Stimulated activated memory B cell treated with anti-CD40 and anti-IgM and Interleukin-4, amounts not matched to agents 10 μg/mL and 1 μg/mL and 100 μg/mL, for 72 hours (primary cell): ENCODE data around the gene SPRED2.

ENCODE experiments used
- ATAC-seq: fragments of 150-1000 bp; cut with Tn5 transposase; 2 replicates; pipeline ENCODE4 v1.10.0; 2021
- H3K27ac Mint-ChIP-seq: one replicate; pipeline ENCODE4 v1.8.0; 2022; ENCODE audit warnings: mild to moderate bottlenecking, mixed read lengths
- H3K27me3 Mint-ChIP-seq: one replicate; pipeline ENCODE4 v1.8.0; 2022; ENCODE audit warnings: mixed read lengths
- H3K36me3 Mint-ChIP-seq: one replicate; pipeline ENCODE4 v1.8.0; 2022; ENCODE audit warnings: mixed read lengths
- H3K4me1 Mint-ChIP-seq: one replicate; pipeline ENCODE4 v1.8.0; 2022; ENCODE audit warnings: mixed read lengths
- H3K4me3 Mint-ChIP-seq: one replicate; pipeline ENCODE4 v1.8.0; 2022; ENCODE audit warnings: mild to moderate bottlenecking, moderate library complexity, mixed read lengths
- H3K9me3 Mint-ChIP-seq: one replicate; pipeline ENCODE4 v1.8.0; 2022; ENCODE audit warnings: mixed read lengths

SPRED2 gene

DNA sequence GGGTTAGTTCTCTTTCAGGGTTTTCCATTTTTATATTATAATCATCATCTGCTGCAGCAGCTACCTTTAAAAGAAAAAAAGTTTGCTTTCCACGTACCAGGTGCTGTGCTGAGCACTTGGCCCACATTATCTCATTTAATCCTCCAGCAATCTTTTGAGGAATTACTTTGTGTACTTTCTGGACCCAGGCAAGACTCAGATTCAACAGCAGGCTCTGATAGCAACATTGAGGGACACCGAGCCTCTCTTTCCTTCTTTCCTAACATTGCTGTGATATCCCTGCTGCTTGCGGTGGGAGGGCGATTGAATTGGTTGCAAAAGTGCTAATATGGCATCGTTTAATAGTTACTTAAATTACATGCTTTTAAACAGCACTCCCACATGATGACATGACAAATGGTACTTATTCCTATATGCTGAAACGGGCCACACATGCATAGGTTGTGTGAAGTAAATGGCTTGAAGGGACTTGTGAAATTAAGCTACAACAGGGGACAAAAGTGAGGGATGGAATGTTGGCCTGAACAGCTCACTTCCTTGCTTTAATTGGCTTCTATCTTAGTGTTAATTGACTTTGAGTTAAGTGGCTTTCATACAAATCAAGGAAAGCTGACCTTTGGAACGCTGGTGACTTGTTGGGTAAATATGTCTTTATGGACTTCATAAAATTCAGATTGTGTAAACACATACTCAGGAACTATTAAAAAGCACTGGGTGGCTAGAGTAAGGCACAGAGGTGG, 21.2 kb downstream of the SPRED2 start:
- H3K36me3 Mint-ChIP-seq: no peaks in the 10 kb centered on the region
- H3K27ac Mint-ChIP-seq: no peak overlapping the region
- H3K9me3 Mint-ChIP-seq: no peaks in the 10 kb centered on the region
- ATAC-seq: no peak
- H3K27me3 Mint-ChIP-seq: peaks cover 69% of the 10 kb centered on the region
- H3K4me3 Mint-ChIP-seq: no peak overlapping the region
- peaks cover 20% of the 10 kb centered on the region for H3K4me1 Mint-ChIP-seq

DNA sequence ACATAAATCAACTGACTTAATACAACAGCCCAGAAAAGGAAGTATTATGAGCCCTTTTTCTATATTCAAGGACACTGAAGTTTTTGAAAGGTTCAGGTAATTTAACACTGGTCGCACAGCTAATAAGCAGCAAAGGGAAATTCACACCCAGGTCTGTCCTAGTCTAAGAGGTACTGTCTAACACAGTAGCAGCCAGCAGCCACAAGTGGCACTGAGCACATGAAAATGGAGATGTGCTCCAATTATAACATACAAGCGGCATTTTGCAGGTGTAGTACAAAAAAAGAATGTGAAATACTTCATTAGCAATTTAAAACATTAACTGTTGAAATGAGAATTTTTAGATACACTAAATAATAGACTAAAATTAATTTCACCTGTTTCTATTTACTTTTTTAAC, 23.4 kb downstream of the SPRED2 start:
- peaks cover 84% of the 10 kb centered on the region for H3K27me3 Mint-ChIP-seq

DNA sequence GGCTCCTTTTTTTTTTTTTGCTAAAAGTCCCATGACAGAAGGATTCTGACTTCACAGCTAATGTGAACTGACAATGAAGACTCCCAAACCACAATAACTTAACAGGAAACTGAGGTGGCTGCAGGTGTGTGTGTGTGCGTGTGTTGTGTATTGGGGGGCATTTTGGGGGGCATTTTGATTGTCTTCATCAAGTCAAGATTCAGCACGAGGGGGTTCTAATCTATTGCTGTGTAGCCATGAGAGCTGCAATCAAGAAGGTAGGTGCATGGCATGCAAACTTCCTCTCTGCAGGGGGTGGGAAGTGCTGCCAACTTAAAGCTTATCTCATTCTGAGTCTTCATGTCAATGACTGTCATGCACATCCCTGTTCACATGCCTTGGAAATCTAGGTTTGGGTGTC, 25.2 kb downstream of the SPRED2 start:
- H3K27ac Mint-ChIP-seq: no peak overlapping the region
- H3K4me3 Mint-ChIP-seq: no peak overlapping the region
- ATAC-seq: no peak
- peaks cover 38% of the 10 kb centered on the region for H3K4me1 Mint-ChIP-seq
- H3K27me3 Mint-ChIP-seq: peaks cover 82% of the 10 kb centered on the region
- no peaks in the 10 kb centered on the region for H3K9me3 Mint-ChIP-seq
- no peaks in the 10 kb centered on the region for H3K36me3 Mint-ChIP-seq

More for the DNA sequence above, 23.4 kb downstream of the SPRED2 start:
- no peaks in the 10 kb centered on the region for H3K36me3 Mint-ChIP-seq
- no peak overlapping the region for H3K4me3 Mint-ChIP-seq
- peaks cover 38% of the 10 kb centered on the region for H3K4me1 Mint-ChIP-seq
- no peak for ATAC-seq
- no peak overlapping the region for H3K27ac Mint-ChIP-seq
- no peaks in the 10 kb centered on the region for H3K9me3 Mint-ChIP-seq

GRCh38 chr2:65404988-65405697, 27.3 kb downstream of the SPRED2 start:
- Mint-ChIP-seq H3K27ac (peak overlapping the region; percentile 4), H3K4me1 (peaks cover 38% of the 10 kb centered on the region), H3K36me3 (no peaks in the 10 kb centered on the region), H3K9me3 (no peaks in the 10 kb centered on the region), H3K4me3 (no peak overlapping the region), H3K27me3 (peaks cover 81% of the 10 kb centered on the region)
- ATAC-seq: peak; percentile 75

- H3K27ac Mint-ChIP-seq: no peak overlapping the region
- peaks cover 38% of the 10 kb centered on the region for H3K4me1 Mint-ChIP-seq
- no peaks in the 10 kb centered on the region for H3K9me3 Mint-ChIP-seq
- H3K27me3 Mint-ChIP-seq: peaks cover 77% of the 10 kb centered on the region
- no peak overlapping the region for H3K4me3 Mint-ChIP-seq
- ATAC-seq: no peak
- no peaks in the 10 kb centered on the region for H3K36me3 Mint-ChIP-seq
Observed at GRCh38 chr2:65403529-65403915, 28.9 kb downstream of the SPRED2 start.

GRCh38 chr2:65402780-65403528, 29.4 kb downstream of the SPRED2 start:
- Mint-ChIP-seq H3K4me1 (peaks cover 36% of the 10 kb centered on the region), H3K36me3 (no peaks in the 10 kb centered on the region), H3K27me3 (peaks cover 77% of the 10 kb centered on the region), H3K9me3 (no peaks in the 10 kb centered on the region), H3K4me3 (no peak overlapping the region), H3K27ac (no peak overlapping the region)
- no peak for ATAC-seq

- peaks cover 6% of the 10 kb centered on the region for H3K36me3 Mint-ChIP-seq
- ATAC-seq: no peak
- no peak overlapping the region for H3K4me3 Mint-ChIP-seq
- H3K4me1 Mint-ChIP-seq: peaks cover 36% of the 10 kb centered on the region
- no peak overlapping the region for H3K27ac Mint-ChIP-seq
- peaks cover 77% of the 10 kb centered on the region for H3K27me3 Mint-ChIP-seq
- no peaks in the 10 kb centered on the region for H3K9me3 Mint-ChIP-seq
Observed at GRCh38 chr2:65402323-65402722, 30.1 kb downstream of the SPRED2 start.

DNA sequence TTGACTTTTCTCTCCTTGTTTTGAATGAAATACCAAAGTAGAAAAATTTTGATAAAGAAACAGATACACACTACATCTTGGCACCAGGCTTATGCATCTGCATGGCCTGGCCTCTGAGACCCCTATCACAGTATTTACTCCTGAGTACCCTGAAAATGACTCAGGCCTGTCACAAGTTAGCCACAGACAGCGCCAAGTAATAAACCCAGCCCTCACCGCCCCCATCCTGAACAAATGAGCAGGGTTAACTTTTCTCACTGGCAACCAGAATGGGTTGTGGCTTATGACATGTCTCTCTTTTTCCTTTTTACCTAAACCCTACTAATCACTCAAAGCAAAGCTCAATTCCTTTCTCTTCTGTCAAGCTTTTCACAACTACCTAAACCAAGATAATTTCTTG, 35.3 kb downstream of the SPRED2 start:
- peaks cover 86% of the 10 kb centered on the region for H3K27me3 Mint-ChIP-seq
- H3K36me3 Mint-ChIP-seq: peaks cover 8% of the 10 kb centered on the region
- no peak for ATAC-seq
- H3K4me3 Mint-ChIP-seq: no peak overlapping the region
- H3K27ac Mint-ChIP-seq: no peak overlapping the region
- H3K4me1 Mint-ChIP-seq: peaks cover 41% of the 10 kb centered on the region
- no peaks in the 10 kb centered on the region for H3K9me3 Mint-ChIP-seq

DNA sequence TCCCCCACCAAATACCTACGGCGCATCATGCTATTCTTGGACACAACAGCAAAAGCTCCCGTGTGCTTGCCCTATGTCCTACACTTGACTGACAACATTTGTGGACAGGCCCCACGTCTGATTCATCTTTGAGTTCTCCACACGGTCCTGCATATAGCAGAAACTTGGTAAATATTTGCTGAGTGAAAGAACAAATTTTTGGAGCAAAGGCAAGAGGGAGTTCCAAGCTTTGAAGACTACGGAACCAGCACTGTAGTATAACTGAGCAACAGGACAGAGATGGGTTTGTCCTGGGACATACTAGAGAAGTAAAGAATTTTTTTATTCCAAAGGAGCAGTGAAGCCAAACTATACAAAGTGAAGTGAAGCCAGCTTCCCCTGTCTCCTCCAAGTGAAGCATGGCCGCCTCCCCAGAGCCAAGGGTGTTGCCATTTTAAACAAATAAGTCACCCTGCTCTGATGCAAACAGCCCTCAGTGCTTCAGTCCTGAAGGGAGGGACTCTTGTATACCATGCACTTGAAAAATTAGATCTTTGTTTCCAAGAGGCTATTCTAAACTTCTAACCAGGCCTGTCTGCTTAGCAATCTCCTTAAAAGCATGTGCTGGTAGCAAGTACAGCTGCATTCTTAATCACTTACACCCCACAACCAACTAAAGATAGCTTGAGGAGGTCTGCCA, 35.9 kb downstream of the SPRED2 start:
- peak; percentile 47 for ATAC-seq
- no peaks in the 10 kb centered on the region for H3K9me3 Mint-ChIP-seq
- H3K36me3 Mint-ChIP-seq: peaks cover 8% of the 10 kb centered on the region
- no peak overlapping the region for H3K27ac Mint-ChIP-seq
- H3K4me3 Mint-ChIP-seq: peak overlapping the region; percentile 4
- peaks cover 41% of the 10 kb centered on the region for H3K4me1 Mint-ChIP-seq
- H3K27me3 Mint-ChIP-seq: peaks cover 84% of the 10 kb centered on the region

- peaks cover 8% of the 10 kb centered on the region for H3K36me3 Mint-ChIP-seq
- no peak for ATAC-seq
- H3K4me1 Mint-ChIP-seq: peaks cover 43% of the 10 kb centered on the region
- no peak overlapping the region for H3K27ac Mint-ChIP-seq
- peak overlapping the region; percentile 4 for H3K4me3 Mint-ChIP-seq
- H3K27me3 Mint-ChIP-seq: peaks cover 76% of the 10 kb centered on the region
- H3K9me3 Mint-ChIP-seq: no peaks in the 10 kb centered on the region
Observed at GRCh38 chr2:65395621-65396347, 36.6 kb downstream of the SPRED2 start.

DNA sequence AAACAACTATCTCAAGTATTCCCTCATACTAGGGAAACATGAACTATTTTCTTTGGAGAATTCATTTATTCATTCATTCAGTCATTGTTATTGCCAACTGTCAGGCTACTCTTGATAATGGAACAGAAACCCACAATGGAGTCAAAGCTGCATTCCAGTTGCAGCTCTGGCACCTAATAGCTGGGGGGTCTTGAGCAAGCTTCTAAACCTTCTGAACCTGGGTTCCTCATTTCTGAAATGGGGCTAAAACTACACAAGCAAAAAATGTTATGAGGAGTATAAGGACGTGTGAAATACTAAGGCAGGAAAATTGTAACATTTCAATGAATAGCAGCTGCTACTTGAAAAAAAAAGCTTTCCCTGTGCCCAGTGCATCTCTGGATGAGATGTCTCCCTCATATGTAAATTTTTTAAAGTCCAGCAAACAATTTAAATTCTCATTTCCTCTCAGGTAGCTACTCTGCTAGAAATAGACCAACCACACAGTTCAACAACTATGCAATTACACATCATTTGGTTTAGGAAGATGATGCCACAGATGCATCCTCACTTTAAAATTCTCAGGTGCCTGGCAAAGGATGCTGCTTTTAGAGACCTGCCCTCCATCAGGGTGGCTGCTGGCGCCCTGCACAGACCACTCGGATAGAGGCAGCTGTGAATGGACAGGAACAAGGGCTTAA, 38.5 kb downstream of the SPRED2 start:
- H3K9me3 Mint-ChIP-seq: no peaks in the 10 kb centered on the region
- peaks cover 70% of the 10 kb centered on the region for H3K27me3 Mint-ChIP-seq
- peaks cover 62% of the 10 kb centered on the region for H3K4me1 Mint-ChIP-seq
- H3K36me3 Mint-ChIP-seq: peaks cover 8% of the 10 kb centered on the region
- no peak overlapping the region for H3K27ac Mint-ChIP-seq
- no peak for ATAC-seq
- no peak overlapping the region for H3K4me3 Mint-ChIP-seq

DNA sequence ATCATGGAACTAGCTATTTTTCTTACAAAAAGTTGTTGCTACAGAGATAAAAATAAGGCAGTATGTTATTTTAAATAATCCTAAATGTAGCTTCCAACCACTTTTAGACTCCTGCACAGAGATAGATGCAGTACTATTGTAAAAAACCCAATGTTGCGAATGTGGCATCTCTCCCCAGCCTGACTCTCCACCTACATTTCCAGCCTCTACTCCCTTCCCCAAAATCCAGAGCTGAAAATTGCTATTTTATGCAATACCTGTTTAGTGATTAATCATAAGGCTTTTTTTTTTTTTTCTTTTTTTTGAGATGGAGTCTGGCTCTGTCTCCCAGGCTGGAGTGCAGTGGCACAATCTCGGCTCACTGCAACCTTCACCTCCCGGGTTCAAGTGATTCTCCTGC, 39.4 kb downstream of the SPRED2 start:
- H3K4me1 Mint-ChIP-seq: peaks cover 70% of the 10 kb centered on the region
- no peak overlapping the region for H3K27ac Mint-ChIP-seq
- H3K27me3 Mint-ChIP-seq: peaks cover 71% of the 10 kb centered on the region
- ATAC-seq: no peak
- H3K36me3 Mint-ChIP-seq: peaks cover 8% of the 10 kb centered on the region
- no peaks in the 10 kb centered on the region for H3K9me3 Mint-ChIP-seq
- H3K4me3 Mint-ChIP-seq: no peak overlapping the region

GRCh38 chr2:65392609-65393008, 39.8 kb downstream of the SPRED2 start:
- H3K27me3 Mint-ChIP-seq: peaks cover 68% of the 10 kb centered on the region
- no peak overlapping the region for H3K4me3 Mint-ChIP-seq
- no peak for ATAC-seq
- H3K27ac Mint-ChIP-seq: no peak overlapping the region
- peaks cover 6% of the 10 kb centered on the region for H3K36me3 Mint-ChIP-seq
- no peaks in the 10 kb centered on the region for H3K9me3 Mint-ChIP-seq
- peaks cover 70% of the 10 kb centered on the region for H3K4me1 Mint-ChIP-seq

DNA sequence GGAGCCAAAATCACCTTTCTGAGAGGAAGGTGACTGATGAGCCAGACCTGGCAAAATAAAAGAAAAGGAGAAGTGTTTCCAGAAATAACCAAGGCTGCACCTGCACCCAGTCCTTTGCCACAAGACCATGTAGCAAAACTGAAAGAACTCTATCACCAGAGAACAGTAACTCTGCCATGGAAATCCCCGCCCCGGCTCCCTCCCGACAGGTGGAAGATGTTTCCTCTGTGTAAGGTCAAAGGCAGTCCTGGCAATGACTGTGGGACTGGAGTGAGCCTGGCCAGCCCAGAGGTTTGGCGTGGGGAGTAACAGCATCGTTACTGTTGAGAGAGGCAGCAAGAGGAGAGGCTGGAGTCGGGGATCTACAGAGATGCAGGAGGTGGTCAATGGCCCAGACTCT, 42.3 kb downstream of the SPRED2 start:
- Mint-ChIP-seq H3K4me3 (peak overlapping the region; percentile 57), H3K27ac (peak overlapping the region; percentile 60)
- ATAC-seq: peak; percentile 88

More for the DNA sequence above, 42.3 kb downstream of the SPRED2 start:
- peaks cover 50% of the 10 kb centered on the region for H3K27me3 Mint-ChIP-seq
- H3K36me3 Mint-ChIP-seq: peaks cover 4% of the 10 kb centered on the region
- H3K9me3 Mint-ChIP-seq: no peaks in the 10 kb centered on the region
- H3K4me1 Mint-ChIP-seq: peaks cover 61% of the 10 kb centered on the region
